Measurements from ENCODE around the gene ESRRA. TPM values are rescaled to one million over a fixed set of nuclear protein-coding genes. Genes with fewer than 3 reads are reported as not detected.
A peak's percentile ranks its signal among the peaks of the same experiment; 100 is the strongest.

The ESRRA gene
- total and polyA plus RNA-seq, 2 of the 13 experiments (the other 11 are each of a cell fraction or from before 2014, with no cell fraction given), result 18.1 to 36.3 TPM

GRCh38 chr11:64316672-64317324, 11.5 kb downstream of the ESRRA start (continued):
- TF ChIP-seq ZBTB10 (CRISPR knock-in tag; IDR thresholded peaks at IDR 0.05; ENCODE audit: borderline replicate concordance) (0 out of 2 replicates have a peak, but pooled peaks have one; percentile 48), E2F2 (CRISPR knock-in tag; IDR thresholded peaks at IDR 0.05; ENCODE audit: borderline replicate concordance) (peak; percentile 84; the same call in 1 of the 2 replicates), ZFP90 (CRISPR knock-in tag; IDR thresholded peaks at IDR 0.05; ENCODE audit: borderline replicate concordance) (no peak), ZC3H13 (CRISPR knock-in tag; IDR thresholded peaks at IDR 0.05) (0 out of 2 replicates have a peak, but pooled peaks have one; percentile 23), ZNF142 (CRISPR knock-in tag; IDR thresholded peaks at IDR 0.05) (0 out of 2 replicates have a peak, but pooled peaks have one; percentile 11), PHF21A (CRISPR knock-in tag; IDR thresholded peaks at IDR 0.05) (no peak), TEAD3 (CRISPR knock-in tag; optimal IDR thresholded peaks at IDR 0.05; ENCODE audit: borderline replicate concordance) (no peak), ZFP41 (CRISPR knock-in tag; IDR thresholded peaks at IDR 0.05; ENCODE audit: borderline replicate concordance) (no peak), BRD4 (CRISPR knock-in tag; IDR thresholded peaks at IDR 0.05) (0 out of 2 replicates have a peak, but pooled peaks have one; percentile 42), AHR (CRISPR knock-in tag; IDR thresholded peaks at IDR 0.05) (no peak)
